SHP77 (cell line): Measurements from ENCODE around the gene LRRC3.

Source experiments
- DNase-seq, 2 experiments: peaks; one replicate each; lab custom pipeline; 2025; lab: John Stamatoyannopoulos, UW

LRRC3 gene

DNA sequence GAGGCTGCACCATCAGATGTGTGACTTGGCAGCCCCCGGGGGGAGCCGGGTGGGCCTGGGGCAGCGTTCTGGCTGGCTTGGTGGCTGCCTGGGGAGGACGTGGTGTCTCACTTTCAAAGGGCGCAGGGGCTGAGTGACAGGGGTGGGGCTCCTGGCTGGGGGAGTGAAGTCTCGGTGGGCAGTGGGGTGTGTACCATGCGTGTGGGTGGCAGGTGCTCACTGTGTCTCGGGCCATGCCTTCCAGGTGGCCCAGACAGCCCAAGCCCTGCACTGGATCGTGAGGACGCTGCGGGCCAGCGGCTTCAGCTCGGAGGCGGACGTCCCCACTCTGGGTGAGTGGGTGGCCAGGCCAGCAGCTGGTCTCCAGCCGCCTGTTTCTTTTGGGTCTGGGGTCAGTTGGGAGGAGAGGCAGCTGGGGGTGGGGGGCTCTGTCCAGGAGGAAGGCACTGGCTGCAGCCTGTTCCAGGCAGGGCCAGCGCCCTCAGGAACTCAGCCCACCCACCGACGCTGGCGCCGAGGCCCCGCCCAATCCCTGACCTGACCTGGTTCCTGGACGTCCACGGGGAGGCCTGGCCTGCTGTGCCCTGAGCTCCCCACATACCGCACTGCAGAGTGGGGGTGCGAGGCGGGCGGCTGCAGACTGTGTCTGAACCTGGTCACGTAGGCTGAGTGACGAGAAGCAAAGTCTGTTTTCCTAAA is 30.6 kb upstream of the LRRC3 start:
- peak in 1 of 2 experiments; percentile 33 for DNase-seq

DNA sequence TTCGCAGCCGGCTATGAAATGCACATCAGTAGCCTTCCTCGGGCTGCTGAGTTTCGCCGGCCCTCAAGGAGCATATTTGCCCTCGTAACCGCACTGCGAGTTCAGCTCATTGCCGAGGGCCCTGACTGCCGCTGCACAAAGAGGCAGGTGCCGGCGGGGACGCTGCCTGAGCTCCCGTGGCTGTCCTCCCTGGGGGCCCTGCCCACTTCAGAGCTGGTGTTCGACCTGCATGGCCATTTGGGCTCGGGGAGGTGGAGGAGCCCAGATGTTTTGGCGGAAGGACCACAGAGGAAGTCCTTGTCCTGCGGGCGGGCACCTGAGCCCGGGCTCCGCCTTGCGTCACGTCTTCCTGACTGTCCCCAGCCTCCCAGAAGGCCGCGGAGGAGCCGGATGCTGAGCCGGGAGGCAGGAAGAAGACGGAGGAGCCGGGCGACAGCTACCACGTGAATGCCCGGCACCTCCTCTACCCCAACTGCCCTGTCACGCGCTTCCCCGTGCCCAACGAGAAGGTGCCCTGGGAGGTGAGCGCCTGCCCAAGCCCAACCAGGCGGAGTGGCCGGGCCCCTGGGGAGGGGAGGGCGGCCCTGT is 29.9 kb upstream of the LRRC3 start:
- peak; percentile 51 to 76 for DNase-seq

GRCh38 chr21:44425895-44426662 is 29.2 kb upstream of the LRRC3 start:
- DNase-seq, result no peak

- peak in 1 of 2 experiments; percentile 26 for DNase-seq
Observed at GRCh38 chr21:44426663-44427191, 28.6 kb upstream of the LRRC3 start.

DNA sequence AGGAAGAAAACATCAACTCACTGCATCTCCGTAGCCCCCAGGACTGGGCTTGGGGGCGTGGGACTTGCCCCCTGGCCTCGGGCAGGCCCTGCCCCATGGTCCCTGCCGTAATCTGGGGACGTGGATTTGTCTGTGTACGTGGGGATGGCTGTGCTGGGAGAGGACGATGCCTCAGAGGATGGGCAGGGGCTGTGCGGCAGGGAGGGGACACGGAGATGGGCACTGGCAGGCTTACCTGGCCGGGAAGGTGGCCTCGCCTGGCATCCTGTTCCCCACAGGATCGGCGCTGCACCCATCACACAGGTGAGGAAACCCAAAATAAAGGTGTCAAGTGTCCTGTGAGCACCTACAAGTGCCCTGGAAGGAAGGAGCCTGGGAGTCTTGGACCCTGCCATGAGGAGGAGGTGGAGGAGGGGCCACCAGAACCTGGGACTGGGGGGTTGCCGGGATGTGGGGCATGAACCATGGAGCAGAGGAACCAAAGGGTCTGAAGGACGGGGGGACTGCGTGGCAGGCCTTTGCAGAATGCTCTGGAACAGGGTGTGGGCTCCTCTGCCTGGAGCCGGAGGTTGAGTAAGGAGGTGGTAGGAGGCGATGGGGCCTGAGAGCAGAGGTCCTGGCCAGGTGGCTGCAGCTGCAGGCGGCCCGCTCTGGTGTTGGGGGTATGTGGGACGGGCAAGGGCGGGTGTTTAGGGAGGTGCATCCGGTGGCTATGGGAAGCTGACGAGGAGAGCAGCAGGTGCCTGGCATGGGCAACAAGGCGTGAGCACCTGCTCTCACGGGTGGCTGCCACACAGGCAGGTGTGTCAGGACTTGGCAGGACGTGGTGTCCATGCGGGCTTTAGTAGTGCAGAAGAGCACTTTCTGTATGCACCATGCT is 27.8 kb upstream of the LRRC3 start:
- peak; percentile 81 to 89 for DNase-seq

DNA sequence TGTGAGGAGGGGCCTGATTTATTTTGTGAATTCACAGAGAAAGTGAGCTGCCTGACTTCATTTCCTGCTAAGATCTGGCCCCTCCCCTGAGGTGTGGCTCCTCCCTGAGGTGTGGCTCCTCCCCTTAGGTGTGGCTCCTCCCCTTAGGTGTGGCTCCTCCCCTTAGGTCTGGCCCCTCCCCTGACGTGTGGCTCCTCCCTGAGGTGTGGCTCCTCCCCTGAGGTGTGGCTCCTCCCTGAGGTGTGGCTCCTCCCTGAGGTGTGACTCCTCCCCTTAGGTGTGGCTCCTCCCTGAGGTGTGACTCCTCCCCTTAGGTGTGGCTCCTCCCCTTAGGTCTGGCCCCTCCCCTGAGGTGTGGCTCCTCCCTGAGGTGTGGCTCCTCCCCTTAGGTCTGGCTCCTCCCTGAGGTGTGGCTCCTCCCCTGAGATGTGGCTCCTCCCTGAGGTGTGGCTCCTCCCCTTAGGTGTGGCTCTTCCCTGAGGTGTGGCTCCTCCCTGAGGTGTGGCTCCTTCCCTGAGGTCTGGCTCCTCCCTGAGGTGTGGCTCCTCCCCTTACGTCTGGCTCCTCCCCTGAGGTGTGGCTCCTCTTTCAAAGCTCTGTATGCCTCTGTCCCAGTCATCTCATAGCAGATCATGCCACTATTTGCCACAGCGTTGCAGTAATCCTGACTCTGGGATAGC is 26.9 kb upstream of the LRRC3 start:
- DNase-seq, result peak; percentile 14 to 48

GRCh38 chr21:44429894-44430293 is 25.4 kb upstream of the LRRC3 start:
- DNase-seq, result no peak

GRCh38 chr21:44431300-44431699 is 24.0 kb upstream of the LRRC3 start:
- no peak for DNase-seq

DNA sequence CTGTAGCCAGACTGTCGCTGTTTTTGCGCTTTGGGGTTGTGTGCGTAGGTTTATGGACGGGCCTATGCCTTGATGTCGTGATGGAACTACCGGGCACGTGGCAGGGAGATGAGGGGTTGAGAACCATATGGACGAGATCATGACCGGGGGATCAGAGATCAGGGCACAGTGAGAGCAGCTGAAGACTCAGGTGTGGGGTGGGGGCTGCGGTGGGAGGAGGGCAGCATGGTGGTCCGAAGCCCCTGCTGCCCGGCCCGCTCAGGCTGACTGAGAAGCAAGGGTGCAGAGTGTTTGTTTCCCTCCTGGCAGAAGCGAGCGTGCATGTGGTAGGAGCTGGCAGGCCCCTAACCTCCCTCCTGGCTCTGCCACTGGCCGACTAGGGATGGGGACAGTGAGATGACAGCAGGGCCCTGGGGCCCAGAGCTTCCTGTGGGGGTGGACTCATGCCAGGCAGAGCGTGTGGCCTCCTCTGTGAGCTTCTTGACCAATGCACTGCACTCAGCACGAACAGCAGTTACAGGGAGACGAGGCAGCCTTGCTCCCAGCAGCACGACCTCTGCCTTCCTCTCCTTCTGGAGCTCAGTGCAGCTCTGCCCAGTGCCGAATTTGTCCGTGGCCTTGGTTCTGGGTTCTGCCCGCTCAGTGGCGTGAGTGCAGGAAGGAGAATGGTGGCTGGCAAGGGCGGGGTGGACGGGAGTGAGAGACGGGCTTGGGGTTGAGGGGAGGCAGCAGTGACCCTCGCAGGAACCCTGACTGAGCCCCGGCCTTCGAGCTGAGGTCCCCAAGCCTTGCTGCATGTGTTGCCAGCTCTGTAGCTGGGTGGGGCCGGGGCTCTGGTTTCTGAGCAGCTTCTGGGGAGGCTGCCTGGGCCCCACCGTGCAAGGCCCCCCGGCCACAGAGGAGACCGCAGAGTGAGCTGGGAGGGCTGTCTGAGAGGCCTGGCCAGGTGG is 22.2 kb upstream of the LRRC3 start:
- no peak for DNase-seq

DNA sequence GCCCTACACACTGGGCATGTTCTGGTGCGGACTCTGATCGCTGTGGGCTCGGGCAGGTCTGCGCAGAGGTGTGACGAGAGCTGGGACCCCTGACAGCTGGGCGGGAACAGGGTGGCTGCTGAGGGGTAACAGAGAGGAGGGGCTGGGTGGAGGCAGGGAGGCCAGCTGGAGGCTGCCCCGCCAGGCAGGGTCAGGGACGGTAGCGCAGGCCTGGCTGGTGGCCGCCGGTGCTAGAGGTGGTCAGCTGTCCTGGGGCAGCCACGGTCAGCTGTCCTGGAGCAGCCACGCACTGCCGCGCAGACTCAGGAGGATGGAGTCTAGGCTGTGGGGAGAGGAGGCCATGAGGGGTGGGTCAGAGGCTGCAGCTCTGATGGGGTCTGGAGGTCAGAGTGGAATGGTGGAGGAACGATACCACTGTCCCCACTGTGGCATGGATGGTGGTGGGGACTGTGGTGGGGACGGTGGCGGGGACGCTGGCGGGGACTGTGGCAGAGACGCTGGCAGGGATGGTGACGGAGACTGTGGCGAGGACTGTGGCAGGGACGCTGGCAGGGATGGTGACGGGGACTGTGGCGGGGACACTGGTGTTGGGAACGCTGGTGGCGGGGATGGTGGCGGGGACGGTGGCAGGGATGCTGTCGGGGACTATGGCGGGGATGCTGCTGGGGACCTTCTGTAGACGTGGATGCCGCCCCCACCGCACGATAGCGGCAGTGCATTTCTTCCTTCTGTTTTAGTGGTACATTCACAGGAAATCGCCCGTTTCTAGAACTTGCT is 21.3 kb upstream of the LRRC3 start:
- DNase-seq, result no peak

DNA sequence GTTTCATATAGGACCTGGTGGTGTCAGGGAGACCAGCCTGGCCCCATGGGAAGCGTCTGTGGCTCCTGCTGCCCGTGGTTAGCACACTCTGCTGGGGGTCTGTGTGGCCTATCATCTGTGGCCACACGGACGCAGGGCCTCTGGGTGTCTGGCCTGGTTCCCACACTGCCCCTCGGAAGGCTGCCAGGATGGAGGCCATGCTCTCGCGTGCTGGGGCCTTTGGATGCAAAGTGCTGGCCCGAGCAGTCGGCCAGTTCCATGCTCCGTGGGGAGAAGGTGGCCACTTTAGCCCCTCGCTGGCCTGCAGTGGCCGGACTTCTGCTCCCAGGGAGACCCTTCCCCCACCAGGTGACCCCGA is 20.8 kb upstream of the LRRC3 start:
- DNase-seq, result no peak

GRCh38 chr21:44434936-44435635 is 20.2 kb upstream of the LRRC3 start:
- no peak for DNase-seq

- DNase-seq, result no peak
Observed at GRCh38 chr21:44436111-44436611, 19.1 kb upstream of the LRRC3 start.

DNA sequence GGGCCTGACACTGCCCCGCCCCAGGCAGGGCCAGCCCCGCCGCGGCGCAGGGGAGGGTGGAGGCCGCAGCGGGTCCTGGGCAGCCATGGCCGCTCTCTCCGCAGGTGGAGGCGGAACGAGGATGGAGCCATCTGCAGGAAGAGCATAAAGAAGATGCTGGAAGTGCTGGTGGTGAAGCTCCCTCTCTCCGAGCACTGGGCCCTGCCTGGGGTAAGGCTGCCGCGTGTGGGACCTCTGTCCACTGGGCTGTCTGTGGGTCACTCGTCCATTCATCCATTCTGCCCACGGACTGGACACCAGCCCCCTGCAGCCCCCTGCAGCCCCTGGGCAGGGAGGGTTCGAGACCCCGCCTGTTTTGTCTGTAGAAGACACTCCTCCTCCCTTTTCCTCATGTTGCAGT is 18.4 kb upstream of the LRRC3 start:
- DNase-seq, result no peak

DNA sequence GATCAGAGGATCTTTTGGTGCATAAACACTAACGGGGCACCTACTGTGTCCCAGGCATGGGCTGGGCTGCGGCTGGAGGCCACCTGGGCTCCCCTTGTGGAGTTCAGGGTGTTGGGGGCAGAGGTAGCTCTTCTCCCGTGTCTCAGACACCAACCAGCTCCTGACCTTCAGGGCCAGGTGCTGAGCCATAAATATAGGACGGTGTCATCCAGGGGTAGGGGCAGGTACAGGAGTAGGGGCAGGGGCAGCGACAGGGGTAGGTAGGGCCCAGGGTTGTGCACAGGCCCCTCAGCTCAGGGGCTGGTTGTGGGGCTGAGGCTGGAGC is 18.0 kb upstream of the LRRC3 start:
- DNase-seq, result no peak

GRCh38 chr21:44437696-44438431 is 17.4 kb upstream of the LRRC3 start:
- DNase-seq, result no peak

GRCh38 chr21:44438531-44439210 is 16.6 kb upstream of the LRRC3 start:
- DNase-seq, result no peak

GRCh38 chr21:44439211-44439600 is 16.1 kb upstream of the LRRC3 start:
- no peak for DNase-seq
